ENCODE data around the gene FNDC7. TPM values are rescaled to one million over a fixed set of nuclear protein-coding genes. Genes with fewer than 3 reads are reported as not detected.

Gene FNDC7
- total and polyA plus RNA-seq, 9 of the 15 experiments (the other 6 are each of a cell fraction or from before 2014, with no cell fraction given), result not detected

- TF ChIP-seq HDAC2 (IDR thresholded peaks at IDR 0.05) (peak; percentile 39; the same call in 1 of the 2 replicates), SPI1 (IDR thresholded peaks at IDR 0.05; ENCODE audit: borderline replicate concordance, low read depth, low read length) (peak; percentile 50; the same call in 1 of the 2 replicates), ZBED1 (IDR thresholded peaks at IDR 0.05) (no peak), KDM1A (IDR thresholded peaks at IDR 0.05) (peak; percentile 65 to 69), PHF8 (IDR thresholded peaks at IDR 0.05; ENCODE audit: borderline replicate concordance, low read length) (no peak), ZNF830 (CRISPR knock-in tag; IDR thresholded peaks at IDR 0.05) (no peak), CBFA2T3 (IDR thresholded peaks at IDR 0.05) (0 out of 2 replicates have a peak, but pooled peaks have one; percentile 20), PHF21A (IDR thresholded peaks at IDR 0.05; ENCODE audit: borderline replicate concordance, low read depth) (0 out of 2 replicates have a peak, but pooled peaks have one; percentile 43), ZNF174 (CRISPR knock-in tag; IDR thresholded peaks at IDR 0.05) (no peak), NR0B1 (IDR thresholded peaks at IDR 0.05; ENCODE audit: partially characterized antibody) (no peak), SAP30 (IDR thresholded peaks at IDR 0.05; ENCODE audit: borderline replicate concordance, insufficient read depth, low read depth, low read length, poor library complexity, severe bottlenecking) (no peak)
These were observed 34.0 kb upstream of the FNDC7 start (continued) for GRCh38 chr1:108678706-108679105.
